Nephron (organoid): Measurements from ENCODE around the gene ACADM.

Experiments
- H3K27ac Mint-ChIP-seq, 3 experiments: 2 replicates each; pipeline ENCODE4 v1.8.0; 2020; ENCODE audit warnings: mixed read lengths in 3 of 3, mild to moderate bottlenecking in 2 of 3, moderate library complexity in 1 of 3
- H3K27me3 Mint-ChIP-seq: 2 replicates; pipeline ENCODE4 v1.8.0; 2021; ENCODE audit warnings: low read depth, mild to moderate bottlenecking, moderate library complexity, mixed read lengths
- H3K36me3 Mint-ChIP-seq: 2 replicates; pipeline ENCODE4 v1.8.0; 2020; ENCODE audit warnings: low read depth, mixed read lengths
- H3K4me1 Mint-ChIP-seq: 2 replicates; pipeline ENCODE4 v1.8.0; 2020; ENCODE audit warnings: mixed read lengths
- H3K4me3 Mint-ChIP-seq, 3 experiments: 2 replicates each; pipeline ENCODE4 v1.8.0; 2020; ENCODE audit warnings: mild to moderate bottlenecking in 3 of 3, mixed read lengths in 3 of 3, moderate library complexity in 2 of 3
- H3K9me3 Mint-ChIP-seq: 2 replicates; pipeline ENCODE4 v1.8.0; 2020; ENCODE audit warnings: mixed read lengths
- TF ChIP-seq, protein P1 (sequence below), 3 experiments: fragments of 200-600 bp; sonication (generic); IDR thresholded peaks; one replicate each; pipeline ENCODE4 v1.5.0; 2021; ENCODE audit warnings: antibody characterized with exemption in 3 of 3; ENCODE audit not compliant: unreplicated experiment in 3 of 3

ACADM gene

DNA sequence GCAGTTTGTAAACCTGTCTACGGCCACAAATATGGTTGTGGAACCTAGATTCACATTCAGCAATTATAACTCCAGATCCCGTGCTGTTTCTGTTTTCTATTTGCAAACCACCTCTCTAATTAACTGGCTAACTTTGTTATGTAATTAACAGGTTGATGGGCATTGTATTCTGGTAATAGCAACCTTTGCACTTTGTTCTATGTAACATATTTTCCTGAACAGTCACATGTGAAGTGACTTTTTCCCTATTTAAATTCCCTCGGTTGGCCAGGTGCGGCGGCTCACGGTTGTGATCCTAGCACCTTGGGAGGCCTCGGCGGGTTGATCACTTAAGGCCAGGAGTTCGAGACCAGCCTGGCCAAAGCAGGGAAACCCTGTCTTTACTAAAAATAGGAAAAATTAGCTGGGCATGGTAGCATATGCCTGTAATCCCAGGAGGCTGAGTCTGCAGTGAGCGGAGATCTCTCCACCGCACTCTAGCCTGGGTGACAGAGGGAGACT is 1.4 kb downstream of the ACADM start:
- Mint-ChIP-seq H3K4me1 (peaks cover 27% of the 10 kb centered on the region), H3K4me3 (peak overlapping the region; percentile 100), H3K27ac (peak overlapping the region; percentile 97 to 99 (median 99)), H3K36me3 (peaks cover 9% of the 10 kb centered on the region), H3K9me3 (no peaks in the 10 kb centered on the region), H3K27me3 (no peaks in the 10 kb centered on the region)
- TF ChIP-seq, protein P1, sequence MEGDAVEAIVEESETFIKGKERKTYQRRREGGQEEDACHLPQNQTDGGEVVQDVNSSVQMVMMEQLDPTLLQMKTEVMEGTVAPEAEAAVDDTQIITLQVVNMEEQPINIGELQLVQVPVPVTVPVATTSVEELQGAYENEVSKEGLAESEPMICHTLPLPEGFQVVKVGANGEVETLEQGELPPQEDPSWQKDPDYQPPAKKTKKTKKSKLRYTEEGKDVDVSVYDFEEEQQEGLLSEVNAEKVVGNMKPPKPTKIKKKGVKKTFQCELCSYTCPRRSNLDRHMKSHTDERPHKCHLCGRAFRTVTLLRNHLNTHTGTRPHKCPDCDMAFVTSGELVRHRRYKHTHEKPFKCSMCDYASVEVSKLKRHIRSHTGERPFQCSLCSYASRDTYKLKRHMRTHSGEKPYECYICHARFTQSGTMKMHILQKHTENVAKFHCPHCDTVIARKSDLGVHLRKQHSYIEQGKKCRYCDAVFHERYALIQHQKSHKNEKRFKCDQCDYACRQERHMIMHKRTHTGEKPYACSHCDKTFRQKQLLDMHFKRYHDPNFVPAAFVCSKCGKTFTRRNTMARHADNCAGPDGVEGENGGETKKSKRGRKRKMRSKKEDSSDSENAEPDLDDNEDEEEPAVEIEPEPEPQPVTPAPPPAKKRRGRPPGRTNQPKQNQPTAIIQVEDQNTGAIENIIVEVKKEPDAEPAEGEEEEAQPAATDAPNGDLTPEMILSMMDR (IDR thresholded peaks at IDR 0.05; ENCODE audit: unreplicated experiment in 3 of 3): no peak

DNA sequence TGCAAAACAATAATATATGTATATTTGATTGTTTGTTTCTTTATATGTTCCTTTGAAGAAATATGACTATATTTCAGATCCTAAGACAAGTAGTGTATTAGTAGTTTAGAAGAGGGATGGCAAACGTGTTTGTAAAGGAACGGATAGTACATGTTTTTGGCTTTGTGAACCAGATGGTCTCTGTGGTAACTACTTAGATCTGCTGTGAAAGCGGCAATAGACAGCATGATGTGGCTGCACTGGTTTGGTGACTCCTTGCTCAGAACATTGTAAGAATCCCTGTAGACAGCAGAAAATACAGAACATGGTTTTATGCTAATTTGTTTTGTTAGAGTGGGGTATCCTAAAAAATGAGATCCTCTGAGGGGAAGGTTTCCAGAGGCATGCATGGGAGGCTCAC is 3.1 kb downstream of the ACADM start:
- Mint-ChIP-seq H3K27me3 (no peaks in the 10 kb centered on the region), H3K9me3 (no peaks in the 10 kb centered on the region), H3K4me1 (peaks cover 27% of the 10 kb centered on the region), H3K4me3 (peak overlapping the region; percentile 36 to 66 (median 46)), H3K27ac (peak overlapping the region; percentile 9 to 57 (median 24)), H3K36me3 (peaks cover 22% of the 10 kb centered on the region)
- TF ChIP-seq, protein P1 (IDR thresholded peaks at IDR 0.05; ENCODE audit: unreplicated experiment in 3 of 3): no peak

DNA sequence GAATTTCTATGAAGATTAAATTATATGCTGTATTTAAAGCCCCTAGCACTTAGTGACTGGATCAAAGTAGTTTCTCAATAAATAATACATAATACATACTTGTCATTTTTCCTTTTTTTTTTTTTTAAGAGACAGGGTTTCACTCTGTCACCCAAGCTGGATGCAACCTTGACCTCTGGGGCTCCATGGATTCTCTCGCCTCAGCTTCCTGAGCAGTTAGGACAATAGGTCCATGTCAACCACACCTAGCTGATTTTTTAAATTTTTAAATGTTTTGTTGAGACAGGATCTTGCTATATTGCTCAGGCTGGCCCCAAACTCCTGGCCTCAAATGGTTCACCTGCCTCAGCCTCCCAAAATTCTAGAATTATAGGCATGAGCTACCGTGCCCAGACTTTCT is 5.9 kb downstream of the ACADM start:
- Mint-ChIP-seq H3K27me3 (no peaks in the 10 kb centered on the region), H3K36me3 (peaks cover 45% of the 10 kb centered on the region), H3K4me1 (peaks cover 25% of the 10 kb centered on the region), H3K4me3 (no peak overlapping the region), H3K27ac (no peak overlapping the region), H3K9me3 (no peaks in the 10 kb centered on the region)
- TF ChIP-seq, protein P1 (IDR thresholded peaks at IDR 0.05; ENCODE audit: unreplicated experiment in 3 of 3): no peak

DNA sequence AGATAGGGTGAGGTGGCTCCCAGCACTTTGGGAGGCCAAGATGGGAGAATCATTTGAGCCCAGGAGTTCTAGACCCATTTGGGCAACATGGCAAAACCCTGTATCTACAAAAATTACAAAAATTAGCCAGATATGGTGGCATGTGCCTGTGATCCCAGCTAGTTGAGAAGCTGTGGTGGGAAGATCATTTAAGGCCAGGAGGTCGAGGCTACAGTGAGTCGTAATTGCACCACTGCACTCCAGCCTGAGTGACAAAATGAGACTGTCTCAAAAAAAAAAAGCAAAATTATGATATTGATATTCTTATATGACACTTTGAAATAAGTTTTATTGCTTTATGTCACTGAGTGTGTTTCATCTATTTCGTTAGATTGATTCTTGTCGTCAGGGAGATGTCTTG is 7.4 kb downstream of the ACADM start:
- TF ChIP-seq, protein P1 (IDR thresholded peaks at IDR 0.05; ENCODE audit: unreplicated experiment in 3 of 3): no peak
- H3K36me3 Mint-ChIP-seq: peaks cover 55% of the 10 kb centered on the region
- no peaks in the 10 kb centered on the region for H3K9me3 Mint-ChIP-seq
- H3K27ac Mint-ChIP-seq: no peak overlapping the region
- H3K4me1 Mint-ChIP-seq: peaks cover 10% of the 10 kb centered on the region
- no peaks in the 10 kb centered on the region for H3K27me3 Mint-ChIP-seq
- no peak overlapping the region for H3K4me3 Mint-ChIP-seq

DNA sequence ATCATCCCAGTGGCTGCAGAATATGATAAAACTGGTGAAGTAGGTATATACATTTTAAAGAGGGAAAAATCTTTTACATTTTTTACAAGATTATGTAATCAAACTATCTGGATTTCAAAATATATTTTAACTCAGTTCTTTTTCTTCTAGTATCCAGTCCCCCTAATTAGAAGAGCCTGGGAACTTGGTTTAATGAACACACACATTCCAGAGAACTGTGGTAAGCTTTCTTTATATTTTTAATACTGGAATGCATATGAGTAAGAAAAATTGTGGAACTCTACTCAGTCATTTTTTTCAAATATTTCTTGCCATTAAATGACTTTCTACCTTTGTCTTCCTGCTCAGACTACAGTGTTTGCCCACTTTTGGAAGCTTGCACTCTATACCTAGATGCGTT is 8.2 kb downstream of the ACADM start:
- Mint-ChIP-seq H3K27me3 (no peaks in the 10 kb centered on the region), H3K9me3 (no peaks in the 10 kb centered on the region), H3K4me3 (no peak overlapping the region), H3K27ac (no peak overlapping the region), H3K36me3 (peaks cover 52% of the 10 kb centered on the region), H3K4me1 (peaks cover 3% of the 10 kb centered on the region)
- TF ChIP-seq, protein P1 (IDR thresholded peaks at IDR 0.05; ENCODE audit: unreplicated experiment in 3 of 3): no peak

GRCh38 chr1:75733661-75734060 is 9.2 kb downstream of the ACADM start:
- Mint-ChIP-seq H3K4me3 (no peak overlapping the region), H3K4me1 (no peaks in the 10 kb centered on the region), H3K27ac (no peak overlapping the region), H3K27me3 (no peaks in the 10 kb centered on the region), H3K9me3 (no peaks in the 10 kb centered on the region), H3K36me3 (peaks cover 54% of the 10 kb centered on the region)
- TF ChIP-seq, protein P1 (IDR thresholded peaks at IDR 0.05; ENCODE audit: unreplicated experiment in 3 of 3): no peak
